Astrocyte of the hippocampus (primary cell): ENCODE results near the gene PRXL2B.
"Not testable (repeated sequence)": the region's sequence is repeated elsewhere in the genome, so short reads cannot be mapped to it uniquely, and the experiment has no call there.

ENCODE experiments used
- DNase-seq: peaks from one replicate; pipeline ENCODE4 v3.0.0; 2011; ENCODE audit warnings: low read depth, low spot score

PRXL2B gene, protein sequence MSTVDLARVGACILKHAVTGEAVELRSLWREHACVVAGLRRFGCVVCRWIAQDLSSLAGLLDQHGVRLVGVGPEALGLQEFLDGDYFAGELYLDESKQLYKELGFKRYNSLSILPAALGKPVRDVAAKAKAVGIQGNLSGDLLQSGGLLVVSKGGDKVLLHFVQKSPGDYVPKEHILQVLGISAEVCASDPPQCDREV

DNA sequence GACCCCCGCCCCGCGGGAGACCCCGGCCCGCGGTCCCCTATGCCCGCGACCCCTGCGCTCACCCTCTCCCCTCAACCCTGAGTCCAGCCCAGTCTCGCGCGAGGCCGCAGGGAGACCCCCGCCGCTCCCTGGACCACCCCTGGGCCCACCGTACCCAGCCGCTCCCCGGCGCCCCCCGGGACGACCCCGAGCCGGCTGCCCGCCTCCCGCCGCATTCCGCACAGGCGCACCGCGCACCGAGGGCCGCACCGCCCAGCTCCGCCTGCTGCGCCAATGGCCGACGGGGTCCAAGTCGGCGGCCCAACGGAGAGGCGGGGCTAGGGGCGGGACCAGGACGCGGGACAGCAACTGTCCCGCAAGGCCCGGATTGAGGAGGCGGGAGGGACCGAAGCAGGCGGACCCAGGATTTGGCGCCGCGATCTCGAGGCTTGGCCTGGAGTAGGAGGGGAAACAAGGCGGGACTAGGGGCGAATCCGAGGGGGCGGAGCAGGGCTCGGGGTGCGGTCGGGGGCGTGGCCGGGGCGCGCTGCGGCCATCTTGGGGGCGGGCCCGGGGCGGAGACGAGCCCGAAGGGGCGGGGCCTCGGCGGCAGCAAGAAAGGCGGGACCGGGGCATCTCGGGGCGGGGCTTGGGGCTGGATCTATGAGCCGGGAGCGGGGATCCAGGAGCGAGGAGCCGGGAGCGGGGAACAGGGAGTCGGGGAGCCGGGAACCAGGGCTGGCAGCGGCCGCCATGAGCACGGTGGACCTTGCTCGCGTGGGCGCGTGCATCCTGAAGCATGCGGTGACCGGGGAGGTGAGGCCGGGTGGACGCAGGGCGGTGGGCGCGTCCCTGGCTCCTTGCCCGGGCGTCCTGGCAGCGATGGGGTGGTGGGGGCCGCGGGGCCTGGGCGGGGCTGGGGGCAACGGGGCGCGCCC, at the start of gene PRXL2B:
PRXL2B (plus strand) TSS at position 624 of the 917 bp plus-strand sequence; CDS start at position 733, 109 bp downstream.
- peak; percentile 100 for DNase-seq

DNA sequence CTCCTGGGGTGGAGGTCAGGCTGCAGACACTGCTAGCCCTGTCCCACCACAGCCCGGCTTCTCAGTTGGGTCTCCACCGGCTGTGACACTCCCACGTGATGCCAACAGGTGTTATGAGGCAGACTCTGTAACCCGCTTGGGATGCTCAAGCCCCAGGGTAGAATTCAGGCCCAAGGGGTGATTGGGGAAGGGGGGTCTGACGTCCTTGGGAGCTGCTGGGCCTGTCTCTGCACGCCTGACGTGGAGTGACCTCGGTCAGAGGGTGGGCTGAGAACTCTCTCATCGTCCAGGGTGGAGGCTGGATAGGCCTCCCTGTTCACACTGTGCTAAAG, 48.8 kb upstream of the PRXL2B start:
- DNase-seq: no peak

DNA sequence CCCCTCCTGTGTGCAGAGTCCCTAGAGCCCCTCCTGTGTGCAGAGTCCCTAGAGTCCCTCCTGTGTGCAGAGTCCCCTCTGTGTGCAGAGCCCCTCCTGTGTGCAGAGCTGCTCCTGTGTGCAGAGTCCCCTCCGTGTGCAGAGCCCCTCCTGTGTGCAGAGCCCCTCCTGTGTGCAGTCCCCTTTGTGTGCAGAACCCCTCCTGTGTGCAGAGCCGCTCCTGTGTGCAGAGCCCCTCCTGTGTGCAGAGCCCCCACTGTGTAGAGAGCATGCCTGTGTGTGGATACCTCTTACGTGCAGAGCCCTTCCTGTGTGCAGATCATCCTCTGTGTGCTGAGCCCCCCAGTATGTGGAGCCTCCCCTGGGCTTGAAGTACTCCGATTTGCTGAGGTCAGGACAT, 48.2 kb upstream of the PRXL2B start:
- no peak for DNase-seq

DNA sequence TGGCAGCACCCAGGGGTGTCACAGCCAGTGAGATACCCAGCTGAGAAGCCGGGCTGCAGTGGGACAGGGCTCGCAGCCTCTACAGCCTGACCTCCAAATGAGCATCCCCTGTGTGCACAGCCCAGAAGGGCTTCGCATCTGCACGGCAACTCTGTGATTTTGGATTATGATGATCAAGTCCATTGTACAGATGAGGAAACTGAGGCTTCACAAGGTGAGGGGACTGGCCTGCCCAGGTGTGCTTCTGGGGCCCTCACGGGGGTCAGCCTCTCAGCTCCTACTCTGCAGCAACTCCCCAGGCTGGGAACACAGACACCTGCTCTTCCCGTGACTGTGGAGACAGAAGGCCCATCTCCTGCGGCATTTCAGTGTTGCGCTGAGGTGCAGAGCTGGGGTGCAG, 47.7 kb upstream of the PRXL2B start:
- no peak for DNase-seq

DNA sequence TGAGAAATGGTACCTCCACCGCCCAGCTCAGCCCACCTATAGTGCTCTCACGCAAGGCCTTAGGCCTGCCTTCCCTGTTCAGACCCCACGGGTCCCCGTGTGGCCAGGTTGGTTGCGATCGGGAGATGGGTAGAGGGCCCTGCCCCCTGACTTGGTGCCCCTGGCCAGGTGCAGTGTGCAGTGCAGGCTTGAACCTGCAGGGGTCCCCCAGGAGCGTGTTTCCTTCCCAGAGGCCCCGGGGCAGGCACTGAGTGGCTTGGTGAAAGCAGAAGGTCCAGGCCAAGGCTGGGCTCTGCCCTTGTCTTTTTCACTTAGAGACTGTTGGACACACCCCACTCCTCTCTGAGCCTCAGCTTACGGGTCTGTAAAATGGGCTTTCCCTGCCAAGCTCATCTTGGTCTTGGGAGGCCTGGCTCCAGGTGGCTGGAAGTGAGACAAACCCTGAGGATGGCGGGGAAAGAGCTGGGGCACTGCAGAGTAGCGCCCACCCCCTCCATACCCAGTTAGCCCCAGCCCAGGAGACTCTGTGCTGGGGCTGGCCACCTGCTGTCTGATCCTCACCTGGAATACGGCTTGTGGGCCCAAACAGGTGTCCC, 47.2 kb upstream of the PRXL2B start:
- no peak for DNase-seq

DNA sequence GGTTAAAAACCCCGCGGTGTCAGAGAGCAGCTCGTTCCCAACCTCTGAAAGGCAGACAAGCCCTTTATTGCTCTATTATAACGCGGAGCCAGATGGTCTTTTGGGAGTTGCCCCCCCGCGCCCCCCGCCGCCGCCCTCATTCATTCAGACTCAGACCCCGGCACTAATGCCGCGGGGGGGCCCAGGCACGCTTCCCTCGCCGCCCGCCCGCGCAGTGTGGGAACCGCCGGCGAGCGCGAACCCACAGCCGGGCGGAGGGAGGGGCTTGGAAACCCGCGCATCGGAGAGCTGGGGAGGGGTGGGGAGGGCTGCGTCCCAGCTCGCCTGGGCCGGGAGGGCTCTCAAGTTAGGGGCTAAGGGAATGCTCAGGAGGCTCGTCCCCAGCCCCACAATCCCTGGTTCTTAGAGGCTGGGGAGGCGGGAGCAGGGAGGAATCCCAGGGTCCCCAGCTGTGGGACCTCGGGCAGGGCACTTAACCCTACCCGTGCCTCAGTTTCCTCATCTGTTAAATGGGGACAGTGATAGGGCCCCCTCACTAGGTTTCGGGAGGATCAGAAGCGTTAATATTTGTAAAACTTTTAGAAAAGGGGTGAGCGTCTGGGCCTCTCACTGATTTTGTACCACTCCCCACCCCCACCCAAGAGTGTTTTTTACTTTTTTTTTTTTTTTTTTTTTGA, 45.6 kb upstream of the PRXL2B start:
- DNase-seq: peak; percentile 57

DNA sequence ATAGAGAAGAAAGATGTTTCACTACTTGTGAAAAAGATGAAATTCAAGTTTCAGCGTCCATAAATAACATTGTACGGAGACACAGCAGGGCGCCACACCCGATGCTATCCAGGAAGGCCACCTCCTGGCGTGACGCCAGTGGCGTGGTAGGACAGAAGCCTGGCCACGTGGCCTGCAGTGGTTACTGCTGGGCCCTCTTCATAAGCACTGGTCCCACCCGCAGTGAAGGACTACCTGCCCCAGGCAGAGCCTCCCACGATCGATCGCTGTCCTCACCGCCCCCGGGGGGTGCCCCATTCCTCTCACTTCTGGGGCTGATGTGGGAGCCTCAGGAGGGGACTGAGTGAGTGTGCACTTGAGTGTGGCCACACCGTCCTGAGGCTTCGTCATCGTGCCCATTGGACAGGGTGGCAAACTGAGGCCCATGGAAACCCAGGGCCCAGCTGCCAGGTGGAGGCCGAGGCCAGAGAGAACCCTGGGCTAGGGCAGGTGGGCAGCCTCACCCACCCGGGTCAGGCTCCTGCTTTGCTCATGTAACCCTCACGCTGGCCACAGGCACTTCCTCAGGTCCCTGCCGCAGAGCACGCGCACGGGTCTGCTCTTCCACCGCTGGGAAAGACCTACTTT, 44.8 kb upstream of the PRXL2B start:
- DNase-seq: no peak

DNA sequence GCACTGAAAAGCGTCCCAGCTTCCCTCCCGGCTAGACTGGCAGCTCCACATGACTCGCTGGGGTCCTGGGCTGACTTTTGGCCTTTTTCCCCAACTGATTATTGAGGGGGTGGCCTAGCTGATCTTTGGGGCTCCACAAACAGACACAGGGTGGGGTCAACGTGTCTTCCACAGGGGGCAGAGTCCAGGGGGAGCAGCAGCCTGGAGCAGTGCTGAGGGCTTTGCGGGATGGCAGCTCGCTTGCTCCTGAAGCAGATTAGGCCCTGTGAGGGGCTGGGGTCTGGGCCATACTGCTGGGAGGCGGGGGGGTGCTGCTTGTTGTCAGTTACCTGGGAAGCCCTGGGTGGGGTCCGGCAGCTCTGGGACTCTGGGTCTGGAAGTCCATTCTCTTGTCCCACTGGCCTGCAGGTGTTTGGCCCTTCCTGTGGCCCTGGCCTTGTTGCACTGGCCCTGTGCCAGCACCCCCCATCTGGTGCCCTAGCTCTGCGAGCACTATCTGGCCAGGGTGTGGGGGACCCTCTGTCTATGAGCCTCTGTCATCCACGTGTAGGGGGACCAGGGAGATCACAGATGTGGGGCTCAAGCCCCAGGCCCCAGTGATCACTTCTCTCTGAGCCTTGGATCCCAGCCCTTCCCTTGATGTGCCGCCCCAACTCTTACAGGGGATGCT, 44.2 kb upstream of the PRXL2B start:
- no peak for DNase-seq

DNA sequence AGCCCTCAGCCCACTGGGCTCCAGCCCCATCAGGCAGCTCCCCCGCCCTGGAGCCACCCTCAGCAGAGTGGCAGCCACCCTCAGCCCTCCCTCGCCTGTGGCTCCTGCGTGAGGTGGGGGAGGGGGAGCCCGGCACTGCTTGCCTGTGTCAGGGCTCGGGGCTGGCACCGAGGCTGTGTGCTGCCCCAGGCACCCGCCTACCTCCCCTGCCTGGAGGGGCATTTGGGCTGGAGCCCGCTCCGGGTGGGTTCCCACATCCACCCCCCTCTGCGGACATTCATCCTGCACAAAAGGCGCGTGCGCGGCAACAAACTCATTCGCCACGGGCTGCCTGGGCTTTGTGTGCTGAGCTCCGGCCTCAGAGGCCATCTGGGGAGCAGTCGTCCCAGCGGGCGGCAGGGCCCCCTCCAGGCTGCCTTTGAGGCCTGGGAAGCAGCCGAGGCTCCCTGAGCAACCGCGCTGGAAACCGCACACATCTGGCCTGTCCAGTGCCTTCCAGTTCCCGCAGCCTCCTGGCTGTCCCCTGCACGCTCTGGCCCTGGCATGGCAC, 43.0 kb upstream of the PRXL2B start:
- peak; percentile 69 for DNase-seq

DNA sequence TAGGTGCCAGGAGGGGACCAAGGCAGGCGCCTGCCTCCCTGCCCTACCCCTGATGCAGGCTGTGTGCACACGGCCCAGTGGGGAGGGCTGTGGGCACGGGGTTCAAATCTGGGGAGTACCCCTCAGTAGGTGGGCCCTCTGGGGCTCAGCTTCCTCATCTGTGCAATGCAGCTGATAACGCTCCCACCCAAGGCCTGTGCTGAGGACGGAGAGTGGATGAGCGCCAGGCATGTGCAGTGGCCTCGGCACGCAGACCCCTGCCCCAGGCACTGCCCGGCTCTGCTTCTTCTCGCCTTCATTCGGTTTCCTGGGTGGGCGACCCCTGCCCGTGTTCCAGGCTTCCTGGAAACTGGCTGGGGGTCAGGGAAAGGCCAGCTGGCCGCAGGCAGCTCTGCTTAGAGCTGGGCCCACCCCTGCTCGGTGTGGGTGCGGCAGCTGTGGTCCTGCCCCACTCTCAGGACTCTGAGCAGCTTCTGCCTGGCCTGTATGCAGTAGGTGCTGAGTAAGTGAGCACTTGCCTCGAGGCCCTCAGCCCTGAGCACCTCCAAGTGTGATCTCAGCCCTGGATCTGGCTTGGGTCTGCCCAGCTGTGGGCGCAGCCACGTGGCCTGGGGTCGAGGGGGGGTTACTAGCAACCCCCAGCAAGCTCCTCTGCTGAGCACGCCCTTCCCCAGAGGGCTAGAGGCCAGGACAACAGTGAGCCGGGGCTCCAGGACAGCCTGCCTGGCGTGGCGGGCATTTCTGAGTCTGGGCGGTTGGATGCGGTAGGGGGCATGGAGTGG, 42.3 kb upstream of the PRXL2B start:
- peak; percentile 59 for DNase-seq

DNA sequence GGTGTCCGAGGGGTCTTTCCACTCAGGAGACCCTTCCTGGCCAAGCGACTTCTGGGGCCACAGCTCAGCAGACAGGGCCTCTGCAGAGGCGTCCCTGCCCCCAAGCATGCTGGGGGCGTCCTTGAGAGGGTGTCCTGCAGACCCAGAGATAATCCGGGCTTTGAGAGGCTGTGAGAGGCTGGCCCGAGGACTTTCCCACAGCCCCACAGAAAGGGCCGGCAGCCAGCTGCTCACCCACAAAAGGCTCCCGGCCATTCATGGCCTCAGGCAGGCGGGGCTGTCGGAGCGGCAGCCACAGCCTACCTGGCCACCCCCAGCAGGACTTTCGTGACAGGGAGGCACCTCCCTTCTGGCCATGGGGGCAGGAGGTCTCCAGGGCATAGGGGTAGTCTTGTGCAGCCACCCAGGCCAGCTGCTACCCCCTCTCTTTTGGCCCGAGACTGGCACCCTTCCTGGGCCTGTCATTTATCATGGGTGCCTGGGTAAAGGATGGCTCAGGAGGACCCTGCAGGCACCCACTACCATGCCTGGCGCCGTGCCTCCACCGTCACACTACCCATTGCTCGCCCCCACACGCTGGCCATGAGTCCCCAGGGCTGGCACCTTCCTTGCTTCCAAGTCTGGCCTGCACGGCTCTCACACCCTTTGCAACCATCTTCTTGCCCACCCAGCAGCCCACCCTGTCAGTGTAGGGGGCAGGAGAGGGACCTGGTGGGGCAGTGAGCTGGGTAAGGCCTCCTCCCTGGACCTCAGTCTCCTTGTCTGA, 41.5 kb upstream of the PRXL2B start:
- DNase-seq: peak; percentile 78

DNA sequence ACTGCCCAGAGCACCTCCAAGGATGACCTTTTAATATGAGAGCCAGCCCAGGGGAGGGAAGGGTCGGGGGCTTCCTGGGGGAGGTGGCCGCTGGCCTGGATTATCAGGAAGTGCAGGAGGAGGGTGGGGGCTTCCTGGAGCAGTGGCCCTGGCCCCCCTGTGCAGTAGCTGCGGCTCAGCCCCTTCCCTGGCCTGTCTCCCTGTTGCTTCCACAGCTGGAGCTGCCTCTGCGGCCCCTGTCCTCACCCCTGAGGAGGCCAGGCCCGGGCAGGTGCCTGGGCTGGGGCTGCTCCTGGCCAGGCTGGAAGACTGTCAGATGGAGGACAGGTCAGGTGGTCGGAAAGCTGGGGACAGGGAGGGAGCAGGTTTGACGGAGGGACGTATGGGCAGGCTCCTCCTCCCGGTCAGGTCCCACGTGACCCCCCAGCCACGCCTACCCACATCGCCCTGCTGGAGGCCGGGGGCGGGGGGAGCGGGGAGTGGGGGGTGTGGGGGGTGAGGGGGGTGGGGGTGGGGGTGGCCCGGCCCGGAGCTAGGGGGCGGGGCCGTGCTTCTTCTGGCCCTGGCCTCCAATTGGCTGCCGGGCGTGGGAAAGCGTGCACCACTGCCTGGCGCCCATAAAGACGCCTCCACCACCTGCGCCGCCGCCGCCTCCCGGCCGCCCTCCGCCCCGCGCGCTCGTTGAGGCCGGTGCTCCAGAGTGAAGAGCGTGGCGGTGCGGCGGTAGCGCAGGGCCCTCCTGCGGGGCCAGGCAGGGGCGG, 40.6 kb upstream of the PRXL2B start:
- peak; percentile 83 for DNase-seq

DNA sequence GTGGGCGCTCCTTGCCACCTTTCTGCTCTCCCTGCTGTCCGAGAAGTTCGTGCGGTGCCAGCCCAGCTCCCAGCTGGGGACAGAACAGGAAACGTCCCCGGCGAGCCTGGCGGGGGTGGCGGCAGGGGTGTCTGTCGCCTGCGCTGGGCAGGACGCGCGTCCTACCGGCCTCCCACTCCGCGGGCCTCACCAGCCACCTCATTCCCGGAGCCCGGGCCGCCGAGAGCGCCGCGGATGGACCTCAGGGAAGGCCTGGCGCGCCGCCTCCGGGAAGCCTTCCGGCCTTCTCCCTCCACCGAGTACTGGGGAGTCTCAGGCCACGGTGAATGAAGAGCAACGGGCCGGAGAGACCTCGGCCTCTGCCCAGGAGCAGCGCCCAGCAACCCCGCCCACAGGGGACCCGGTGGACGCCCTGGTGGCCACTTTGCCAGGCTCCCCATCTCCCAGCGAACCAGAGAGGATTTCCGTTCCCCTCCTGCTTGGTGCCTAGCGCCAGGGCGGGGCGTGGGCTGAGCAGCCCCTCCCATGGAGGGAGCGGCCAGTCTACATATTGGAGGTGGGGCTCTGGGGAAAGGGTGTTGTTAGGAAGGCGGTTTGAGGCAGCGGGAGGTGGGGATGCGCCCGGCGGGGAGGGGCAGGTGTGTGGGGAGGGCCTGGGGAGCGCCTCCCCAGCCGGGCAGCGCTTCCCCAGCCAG, 39.9 kb upstream of the PRXL2B start:
- DNase-seq: peak; percentile 72

DNA sequence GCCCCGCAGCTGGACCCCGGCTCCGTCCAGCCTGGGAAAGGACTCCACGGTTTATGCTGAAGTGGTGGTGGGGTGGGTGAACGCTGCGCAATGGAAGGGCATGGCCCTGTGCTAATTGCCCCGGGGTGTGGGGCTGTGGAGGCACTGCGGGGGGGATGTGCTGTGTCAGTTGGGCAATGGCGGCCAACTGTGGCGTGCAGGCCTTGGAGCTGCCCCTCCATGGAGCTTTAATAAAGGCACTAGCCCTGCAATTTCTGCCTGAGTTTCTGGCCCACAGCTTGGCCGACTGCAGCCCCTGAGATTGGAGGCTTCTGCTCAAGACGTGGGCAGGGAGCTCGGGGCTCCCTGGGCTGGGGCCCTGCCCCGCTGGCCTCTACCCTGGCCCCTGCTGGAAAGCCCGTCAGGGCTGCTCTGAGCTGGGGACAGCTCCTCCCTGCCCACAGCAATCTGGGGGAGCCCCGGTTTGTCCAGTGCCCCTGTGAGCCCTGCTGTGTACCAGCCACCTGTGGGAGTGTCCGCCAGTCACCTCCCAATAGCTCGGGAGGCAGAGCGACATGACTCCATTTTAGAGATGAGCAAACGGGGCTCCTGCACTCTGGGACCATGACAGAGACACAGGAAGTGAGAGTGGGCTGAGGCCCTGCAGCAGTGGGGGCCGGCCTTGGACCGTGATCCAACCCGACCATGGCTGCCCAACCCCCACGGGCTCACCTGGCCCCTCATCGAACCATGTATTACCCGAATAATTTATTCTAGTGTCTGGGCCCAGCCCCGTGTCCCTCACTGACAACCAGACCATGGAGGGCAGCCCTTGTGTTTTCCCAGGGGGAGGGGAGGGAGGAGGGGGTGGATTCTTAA, 39.1 kb upstream of the PRXL2B start:
- no peak for DNase-seq

DNA sequence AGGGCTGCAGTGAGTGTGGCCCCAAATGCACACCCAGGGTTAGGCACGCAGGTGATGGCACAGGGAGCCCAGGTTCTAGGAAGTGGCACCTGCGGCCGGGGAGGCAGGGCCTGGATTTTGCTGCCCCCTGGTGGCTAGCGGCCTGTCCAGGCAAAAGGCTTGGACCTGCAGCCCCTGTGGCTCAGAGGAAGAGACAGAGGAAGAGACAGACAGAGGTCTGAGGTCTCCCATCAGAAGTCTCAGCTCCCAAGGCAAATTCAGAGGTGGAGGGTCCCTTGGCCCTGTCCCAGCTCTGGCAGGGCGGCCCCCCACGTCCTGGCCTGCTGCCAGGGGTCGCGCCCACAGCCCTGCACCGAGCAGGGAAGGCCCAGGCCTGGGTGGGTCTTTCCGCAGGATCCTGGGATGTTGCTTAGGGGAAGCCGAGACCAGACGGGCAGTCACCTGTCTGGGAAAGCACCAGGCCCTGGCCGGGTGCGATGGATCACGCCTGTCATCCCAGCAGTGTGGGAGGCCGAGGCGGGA, 38.4 kb upstream of the PRXL2B start:
- peak; percentile 86 for DNase-seq

DNA sequence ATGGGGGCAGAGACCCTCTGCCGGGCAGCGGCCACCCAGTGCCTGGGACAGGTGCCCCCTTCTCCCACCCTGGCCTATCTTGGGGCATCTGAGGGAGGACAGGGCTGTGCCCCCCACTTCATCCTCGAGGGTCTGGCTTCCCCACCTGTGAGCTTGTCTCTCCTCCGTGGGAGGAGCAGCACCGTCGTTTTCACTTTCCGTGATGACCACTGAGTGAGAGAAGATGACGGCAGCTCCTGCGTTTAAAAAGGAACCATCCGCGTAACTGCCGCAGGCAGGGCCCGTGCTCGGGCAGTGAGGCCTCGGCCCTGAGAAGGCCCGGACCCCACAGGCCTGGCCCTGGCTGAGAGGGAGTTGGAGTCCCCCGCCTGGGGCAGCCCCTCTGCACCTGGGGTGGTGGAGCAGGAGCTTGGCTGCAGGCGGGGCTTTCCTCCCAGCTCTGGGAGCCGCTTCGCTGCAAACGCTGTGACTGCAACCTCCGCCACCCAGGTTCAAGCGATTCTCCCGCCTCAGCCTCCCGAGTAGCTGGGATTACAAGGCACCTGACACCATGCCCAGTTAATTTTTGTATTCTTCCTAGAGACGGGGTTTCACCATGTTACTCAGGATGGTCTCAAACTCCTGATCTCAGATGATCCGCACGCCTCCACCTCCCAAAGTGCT, 37.1 kb upstream of the PRXL2B start:
- DNase-seq: not testable (repeated sequence)
